Progenitor cell of endocrine pancreas (in vitro differentiated cells): ENCODE measurements around the gene CDK5. TPM values are rescaled to one million over a fixed set of nuclear protein-coding genes. Genes with fewer than 3 reads are reported as not detected.
A peak's percentile ranks its signal among the peaks of the same experiment; 100 is the strongest.
"Not testable (repeated sequence)": the region's sequence is repeated elsewhere in the genome, so short reads cannot be mapped to it uniquely, and the experiment has no call there.

ENCODE experiments used
- DNase-seq: peaks from one replicate; pipeline ENCODE4 v3.0.0; 2021; ENCODE audit warnings: low spot score; ENCODE audit not compliant: unreplicated experiment
- H3K27ac Mint-ChIP-seq: 2 replicates; pipeline ENCODE4 v1.8.0; 2021; ENCODE audit warnings: mild to moderate bottlenecking, moderate library complexity, mixed read lengths
- H3K27me3 Mint-ChIP-seq: 2 replicates; pipeline ENCODE4 v1.8.0; 2021; ENCODE audit warnings: mixed read lengths
- H3K36me3 Mint-ChIP-seq: 2 replicates; pipeline ENCODE4 v1.8.0; 2022; ENCODE audit warnings: mixed read lengths; ENCODE audit not compliant: insufficient read depth
- H3K4me1 Mint-ChIP-seq: 2 replicates; pipeline ENCODE4 v1.8.0; 2021; ENCODE audit warnings: low read depth, mixed read lengths
- H3K4me3 Mint-ChIP-seq: 2 replicates; pipeline ENCODE4 v1.8.0; 2021; ENCODE audit warnings: low read depth, mild to moderate bottlenecking, moderate library complexity, mixed read lengths
- H3K9me3 Mint-ChIP-seq: 2 replicates; pipeline ENCODE4 v1.8.0; 2021; ENCODE audit warnings: low read depth, mixed read lengths
- CTCF ChIP-seq: fragments of 200-600 bp; sonication (generic); IDR thresholded peaks from one replicate; pipeline ENCODE4 v1.5.0; 2021; ENCODE audit warnings: antibody characterized with exemption, mild to moderate bottlenecking; ENCODE audit not compliant: unreplicated experiment
- total RNA-seq: library from RNA; stranded (reverse); gene quantifications from 2 replicates; pipeline ENCODE4 v1.2.1, GENCODE V29; 2021

CDK5 gene
- total RNA-seq, 1 donor from 2014 or later, result 24.9 TPM

GRCh38 chr7:151032936-151033863, 24.5 kb downstream of the CDK5 start:
- H3K27me3 Mint-ChIP-seq, result no peaks in the 10 kb centered on the region
- no peaks in the 10 kb centered on the region for H3K36me3 Mint-ChIP-seq
- H3K9me3 Mint-ChIP-seq, result no peaks in the 10 kb centered on the region
- TF ChIP-seq CTCF, result no peak
- H3K4me1 Mint-ChIP-seq, result peaks cover 5% of the 10 kb centered on the region
- H3K4me3 Mint-ChIP-seq, result no peak overlapping the region
- no peak overlapping the region for H3K27ac Mint-ChIP-seq
- DNase-seq, result no peak

GRCh38 chr7:151031011-151031410, 26.7 kb downstream of the CDK5 start:
- TF ChIP-seq CTCF, result no peak
- no peak overlapping the region for H3K27ac Mint-ChIP-seq
- no peaks in the 10 kb centered on the region for H3K36me3 Mint-ChIP-seq
- H3K9me3 Mint-ChIP-seq, result no peaks in the 10 kb centered on the region
- peaks cover 19% of the 10 kb centered on the region for H3K4me1 Mint-ChIP-seq
- H3K4me3 Mint-ChIP-seq, result no peak overlapping the region
- DNase-seq, result no peak
- peaks cover 10% of the 10 kb centered on the region for H3K27me3 Mint-ChIP-seq

GRCh38 chr7:151028948-151029501, 28.7 kb downstream of the CDK5 start:
- Mint-ChIP-seq H3K4me1 (peaks cover 19% of the 10 kb centered on the region), H3K9me3 (no peaks in the 10 kb centered on the region), H3K27ac (peak overlapping the region; percentile 97), H3K4me3 (peak overlapping the region; percentile 87), H3K27me3 (peaks cover 17% of the 10 kb centered on the region), H3K36me3 (no peaks in the 10 kb centered on the region)
- no peak for TF ChIP-seq CTCF
- no peak for DNase-seq

- H3K9me3 Mint-ChIP-seq, result no peaks in the 10 kb centered on the region
- H3K27ac Mint-ChIP-seq, result peak within 1 kb of the TSS; percentile 97
- H3K4me1 Mint-ChIP-seq, result peaks cover 19% of the 10 kb centered on the region
Measured at GRCh38 chr7:151028131-151028947, 29.4 kb downstream of the CDK5 start, which contains the start of gene ABCB8. Gene ABCB8 (plus strand): TSS chr7:151028450. CDS start chr7:151028516, 66 bp downstream.

GRCh38 chr7:151027728-151028130, 30.0 kb downstream of the CDK5 start:
- H3K36me3 Mint-ChIP-seq, DNase-seq, H3K9me3 Mint-ChIP-seq: not testable (repeated sequence)
- Mint-ChIP-seq H3K4me3 (peak overlapping the region; percentile 87), H3K27me3 (peaks cover 23% of the 10 kb centered on the region), H3K4me1 (peaks cover 19% of the 10 kb centered on the region), H3K27ac (peak overlapping the region; percentile 97)

More at GRCh38 chr7:151028131-151028947, 29.4 kb downstream of the CDK5 start, which contains the start of gene ABCB8:
- peak; percentile 55 for TF ChIP-seq CTCF
- peak; percentile 97 for DNase-seq
- Mint-ChIP-seq H3K27me3 (peaks cover 17% of the 10 kb centered on the region), H3K36me3 (no peaks in the 10 kb centered on the region), H3K4me3 (peak within 1 kb of the TSS; percentile 87)

- H3K36me3 Mint-ChIP-seq, H3K9me3 Mint-ChIP-seq, DNase-seq: not testable (repeated sequence)
- Mint-ChIP-seq H3K4me1 (peaks cover 19% of the 10 kb centered on the region), H3K27ac (peak overlapping the region; percentile 97), H3K27me3 (peaks cover 23% of the 10 kb centered on the region), H3K4me3 (peak overlapping the region; percentile 87)
Measured at GRCh38 chr7:151026771-151027727, 30.6 kb downstream of the CDK5 start.
